A673 (cell line): ENCODE data around the gene HDAC4.

Experiments used
- CTCF ChIP-seq: fragments of 300-800, 200-600 bp; sonication (generic); conservative IDR thresholded peaks from 2 replicates; pipeline ENCODE4 v1.5.1; 2017; ENCODE audit warnings: low read depth, mild to moderate bottlenecking, antibody characterized with exemption, low read length, moderate library complexity, mixed read lengths
- EZH2 ChIP-seq: fragments of 200-600 bp; sonication (generic); IDR thresholded peaks from 2 replicates; pipeline ENCODE4 v1.6.1; 2017; ENCODE audit warnings: borderline replicate concordance, low read depth, mild to moderate bottlenecking, mixed read lengths, antibody characterized with exemption, low read length; ENCODE audit not compliant: poor library complexity, severe bottlenecking

GRCh38 chr2:239037559-239037910 lies 363.3 kb downstream of the HDAC4 start:
- TF ChIP-seq CTCF (no peak), EZH2 (no peak)
